Brain microvascular endothelial cell (primary cell): ENCODE results near the gene PDCD4.
"Not testable (repeated sequence)": the region's sequence is repeated elsewhere in the genome, so short reads cannot be mapped to it uniquely, and the experiment has no call there.

ENCODE experiments used
- DNase-seq: peaks from one replicate; pipeline ENCODE4 v3.0.0-alpha.2; 2020
- H3K27ac ChIP-seq: fragments of 250-450 bp; sonication (Bioruptor Pico); 2 replicates; pipeline ENCODE4 v1.5.1; 2020; ENCODE audit warnings: mild to moderate bottlenecking, moderate library complexity
- H3K27me3 ChIP-seq: fragments of 250-450 bp; sonication (Bioruptor Pico); replicated peaks from 2 replicates; pipeline ENCODE4 v1.5.1; 2020; ENCODE audit warnings: mild to moderate bottlenecking
- H3K36me3 ChIP-seq: fragments of 250-450 bp; sonication (Bioruptor Pico); replicated peaks from 2 replicates; pipeline ENCODE4 v1.5.1; 2020; ENCODE audit warnings: mild to moderate bottlenecking
- H3K4me3 ChIP-seq: 2 replicates; pipeline ENCODE4 v1.5.1; 2011; ENCODE audit warnings: low read depth, mild to moderate bottlenecking, control low read depth, low read length, moderate library complexity
- in situ Hi-C: cut with HindIII; loops from 2 replicates; pipeline ENCODE4 v1.10.0; 2017; ENCODE audit warnings: low sequenced_read_pairs, low pct_ligation_motif_present
- TF ChIP-seq, protein P1 (sequence below): IDR thresholded peaks from 2 replicates; pipeline ENCODE4 v1.5.1; 2011; ENCODE audit warnings: low read depth, mild to moderate bottlenecking, moderate library complexity, low read length, control low read depth, inconsistent platforms; ENCODE audit errors: missing control alignments

The PDCD4 gene

DNA sequence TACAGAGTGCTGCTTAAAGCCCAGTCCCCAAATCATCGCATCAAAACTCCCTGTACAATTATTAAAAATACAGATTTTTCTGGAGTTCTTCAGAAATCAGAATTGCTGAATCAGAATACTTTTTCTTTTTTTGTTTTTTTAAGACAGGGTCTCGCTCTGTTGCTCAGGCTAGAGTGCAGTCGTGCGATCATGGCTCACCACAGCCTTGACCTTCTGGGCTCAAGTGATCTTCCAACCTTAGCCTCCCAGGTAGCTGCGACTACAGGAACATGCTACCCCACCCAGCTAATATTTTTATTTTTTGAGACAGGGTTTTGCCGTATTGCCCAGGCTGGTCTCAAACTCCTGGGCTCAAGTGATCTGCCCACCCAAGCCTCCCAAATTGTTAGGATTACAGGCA, 43.3 kb downstream of the PDCD4 start:
- H3K4me3 ChIP-seq: no peak overlapping the region
- DNase-seq: no peak
- no peaks in the 10 kb centered on the region for H3K27me3 ChIP-seq
- no peak overlapping the region for H3K27ac ChIP-seq
- no peaks in the 10 kb centered on the region for H3K36me3 ChIP-seq
- in situ Hi-C loops: no loop called here
- TF ChIP-seq, protein P1, sequence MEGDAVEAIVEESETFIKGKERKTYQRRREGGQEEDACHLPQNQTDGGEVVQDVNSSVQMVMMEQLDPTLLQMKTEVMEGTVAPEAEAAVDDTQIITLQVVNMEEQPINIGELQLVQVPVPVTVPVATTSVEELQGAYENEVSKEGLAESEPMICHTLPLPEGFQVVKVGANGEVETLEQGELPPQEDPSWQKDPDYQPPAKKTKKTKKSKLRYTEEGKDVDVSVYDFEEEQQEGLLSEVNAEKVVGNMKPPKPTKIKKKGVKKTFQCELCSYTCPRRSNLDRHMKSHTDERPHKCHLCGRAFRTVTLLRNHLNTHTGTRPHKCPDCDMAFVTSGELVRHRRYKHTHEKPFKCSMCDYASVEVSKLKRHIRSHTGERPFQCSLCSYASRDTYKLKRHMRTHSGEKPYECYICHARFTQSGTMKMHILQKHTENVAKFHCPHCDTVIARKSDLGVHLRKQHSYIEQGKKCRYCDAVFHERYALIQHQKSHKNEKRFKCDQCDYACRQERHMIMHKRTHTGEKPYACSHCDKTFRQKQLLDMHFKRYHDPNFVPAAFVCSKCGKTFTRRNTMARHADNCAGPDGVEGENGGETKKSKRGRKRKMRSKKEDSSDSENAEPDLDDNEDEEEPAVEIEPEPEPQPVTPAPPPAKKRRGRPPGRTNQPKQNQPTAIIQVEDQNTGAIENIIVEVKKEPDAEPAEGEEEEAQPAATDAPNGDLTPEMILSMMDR: no peak

DNA sequence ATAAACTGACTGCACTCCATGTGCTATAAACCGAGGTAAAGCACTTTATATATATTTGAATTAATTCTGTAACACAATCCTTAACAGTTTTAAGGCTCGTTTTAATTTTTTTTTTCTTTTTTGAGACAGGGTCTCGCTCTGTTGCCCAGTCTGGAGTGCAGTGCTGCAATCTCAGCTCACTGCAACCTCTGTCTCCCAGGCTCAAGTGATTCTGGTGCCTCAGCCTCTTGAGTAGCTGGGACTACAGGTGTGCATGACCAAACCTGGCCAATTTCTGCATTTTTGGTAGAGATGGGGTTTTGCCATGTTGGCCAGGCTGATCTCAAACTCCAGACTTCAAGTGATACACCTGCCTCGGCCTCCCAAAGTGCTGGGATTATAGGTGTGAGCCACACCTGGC, 43.9 kb downstream of the PDCD4 start:
- H3K27ac ChIP-seq: peak overlapping the region; percentile 98
- DNase-seq, H3K36me3 ChIP-seq, H3K4me3 ChIP-seq, in situ Hi-C loops, H3K27me3 ChIP-seq: not testable (repeated sequence)

DNA sequence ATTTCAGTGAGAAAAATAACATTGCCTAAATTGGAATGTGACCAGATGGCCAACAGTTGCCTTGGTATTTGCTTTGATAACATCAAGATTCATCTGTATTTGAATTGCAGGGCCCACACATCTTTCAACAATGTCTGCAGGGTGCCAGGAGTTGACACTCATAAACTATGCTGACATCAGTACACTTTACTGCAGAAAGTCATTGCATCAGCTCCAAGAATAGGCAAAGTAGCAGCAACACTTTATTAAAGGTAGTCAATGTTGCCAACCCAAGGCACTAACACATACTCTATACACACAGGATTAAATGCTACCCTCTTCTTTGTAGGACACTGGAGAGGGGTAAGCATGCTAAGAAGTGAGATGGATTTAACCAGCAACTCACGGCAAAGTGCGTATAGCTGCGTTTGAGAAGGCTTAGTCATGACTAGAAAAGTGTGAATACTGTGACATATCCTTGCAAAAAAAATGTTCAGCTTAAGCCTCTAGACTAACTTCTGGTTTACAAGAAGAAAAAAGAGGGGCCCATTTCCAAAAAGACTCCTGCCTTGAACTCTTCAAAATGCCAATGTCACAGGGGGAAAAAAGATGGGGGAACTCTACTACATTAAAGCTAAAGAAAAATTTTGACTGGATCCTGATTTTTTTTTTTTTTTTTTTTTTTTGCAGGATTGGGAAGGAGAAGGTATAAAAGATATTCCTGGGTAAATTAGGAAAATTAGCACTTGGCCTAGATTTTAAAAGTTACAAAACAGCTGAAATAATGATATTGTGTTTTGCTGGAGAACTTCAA, 45.0 kb downstream of the PDCD4 start:
- no peak overlapping the region for H3K4me3 ChIP-seq
- in situ Hi-C loops: no loop called here

DNA sequence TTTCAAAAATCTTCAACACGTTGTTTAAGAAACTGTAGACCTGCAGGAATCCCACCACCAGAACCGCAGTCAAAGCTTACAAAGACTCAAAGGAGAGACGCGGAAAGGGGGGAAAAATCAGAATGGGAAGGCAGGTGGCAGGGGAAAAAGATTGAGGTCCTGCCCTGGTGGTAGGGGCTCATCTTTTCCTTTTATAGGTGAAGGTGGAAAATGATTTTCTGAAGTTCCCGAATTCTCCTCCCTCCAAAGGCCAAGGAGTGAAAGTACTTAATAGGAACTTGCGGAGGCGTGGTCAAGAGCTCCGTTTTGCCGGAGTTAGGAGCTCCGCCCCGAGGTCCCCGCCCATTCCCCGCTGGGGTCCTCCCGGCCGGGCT, 46.5 kb downstream of the PDCD4 start:
- peak; percentile 94 for DNase-seq
- no peaks in the 10 kb centered on the region for H3K36me3 ChIP-seq
- no peaks in the 10 kb centered on the region for H3K27me3 ChIP-seq
- H3K27ac ChIP-seq: peak overlapping the region; percentile 98
- TF ChIP-seq, protein P1: peak; percentile 5
- in situ Hi-C loops: no loop called here
- H3K4me3 ChIP-seq: peak overlapping the region; percentile 83

More for the DNA sequence above, 45.0 kb downstream of the PDCD4 start:
- TF ChIP-seq, protein P1: no peak
- Histone ChIP-seq H3K27ac (peak overlapping the region; percentile 98), H3K27me3 (no peaks in the 10 kb centered on the region), H3K36me3 (no peaks in the 10 kb centered on the region)
- peak; percentile 92 for DNase-seq

DNA sequence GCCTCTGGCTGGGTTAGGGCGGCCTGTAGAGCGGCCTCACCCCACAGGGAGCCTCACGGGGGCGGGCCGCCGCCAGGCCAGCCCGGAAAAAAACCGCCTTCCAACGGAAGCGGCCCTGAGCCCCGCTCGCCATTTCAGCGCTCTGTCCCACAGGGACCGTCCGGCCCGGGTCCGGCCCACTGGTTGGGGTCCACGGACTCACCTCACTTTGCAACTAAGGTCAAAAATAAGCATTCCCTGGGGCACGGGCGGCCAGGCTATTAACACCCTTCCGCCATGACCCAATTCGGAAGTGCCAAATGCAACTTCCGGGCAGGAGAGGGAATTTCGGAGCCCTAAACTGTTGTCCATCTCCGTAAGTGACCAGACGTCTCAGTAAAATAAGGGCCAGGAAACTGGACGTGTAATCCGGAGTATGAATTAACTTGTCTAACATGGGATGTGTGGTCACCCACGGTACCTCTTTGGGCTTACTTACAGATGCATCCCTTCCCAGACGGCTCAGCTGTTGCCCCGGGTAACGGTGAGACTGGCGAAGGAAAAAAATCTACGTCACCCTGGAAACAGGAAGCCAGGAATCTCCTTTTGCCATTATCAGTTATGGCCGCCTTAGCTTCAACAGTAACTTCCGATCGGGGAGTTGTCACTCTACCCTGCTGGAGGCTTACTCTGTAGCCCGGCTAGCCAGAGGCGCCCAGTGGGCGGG, 47.1 kb downstream of the PDCD4 start, which contains the start of gene BBIP1:
TSS of gene BBIP1 (minus strand) at position 538 of the 706 bp plus-strand sequence. CDS start 1,023 bp downstream, outside the sequence.
- Histone ChIP-seq H3K27me3 (no peaks in the 10 kb centered on the region), H3K4me3 (peak within 1 kb of the TSS; percentile 83), H3K27ac (peak within 1 kb of the TSS; percentile 98), H3K36me3 (no peaks in the 10 kb centered on the region)
- peak; percentile 100 for DNase-seq
- TF ChIP-seq, protein P1: no peak
- in situ Hi-C loops: no loop called here

DNA sequence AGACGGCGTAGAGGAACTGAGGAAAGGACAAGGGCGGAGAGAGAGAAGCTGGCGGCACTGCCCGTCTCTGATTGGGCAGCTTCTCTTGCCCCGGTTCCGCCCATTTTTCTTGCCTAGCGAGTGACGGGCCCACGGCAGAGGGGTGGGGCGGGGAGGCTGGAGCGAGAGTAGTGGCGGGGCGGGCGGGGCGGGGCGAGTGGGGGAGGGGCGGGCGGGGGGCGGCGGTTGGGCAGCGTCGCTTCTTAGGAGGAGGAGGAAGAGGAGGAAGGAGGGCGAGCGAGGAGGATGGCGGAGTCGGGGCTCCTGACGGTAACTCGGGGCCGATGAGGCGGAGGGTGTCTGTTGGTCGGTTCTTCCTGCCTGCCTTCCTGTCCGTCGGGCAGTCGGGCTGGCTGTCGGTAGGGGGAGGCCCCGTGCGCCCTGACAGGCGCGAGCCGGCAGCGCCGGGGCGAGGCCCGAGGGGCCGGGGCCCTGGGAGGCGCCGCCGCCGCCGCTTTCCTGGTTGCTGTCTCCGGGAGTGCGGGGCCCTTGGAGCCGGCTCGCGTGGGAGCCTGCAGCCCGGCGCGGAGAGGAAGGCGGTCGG, 47.7 kb downstream of the PDCD4 start, which contains the start of gene SHOC2:
TSS of gene SHOC2 (plus strand) at position 256 of the 583 bp plus-strand sequence. CDS start 44,755 bp downstream, outside the sequence.
- in situ Hi-C loops: no loop called here
- H3K27me3 ChIP-seq: no peaks in the 10 kb centered on the region
- peak within 1 kb of the TSS; percentile 83 for H3K4me3 ChIP-seq
- H3K27ac ChIP-seq: peak within 1 kb of the TSS; percentile 98
- no peak for DNase-seq
- TF ChIP-seq, protein P1: peak; percentile 46
- H3K36me3 ChIP-seq: no peaks in the 10 kb centered on the region
